ENCODE results near the gene USP4. TPM values are rescaled to one million over a fixed set of nuclear protein-coding genes. Genes with fewer than 3 reads are reported as not detected.
A peak's percentile ranks its signal among the peaks of the same experiment; 100 is the strongest.

USP4 gene
- total RNA-seq, result 10 to 100 TPM; 72.1 to 74.0 TPM

- ChIA-PET POLR2A (interaction anchor here (0.6 to 2.6 kb wide), 35 partner anchors 9 to 851 kb away, joined by 3 to 51 read pairs (median 4); partner anchors contain the start of genes ARIH2, CCDC71, DAG1 and GPX1), CTCF (interaction anchor here (0.7 to 3.3 kb wide), 43 partner anchors 9 to 442 kb away, joined by 3 to 53 read pairs (median 4); partner anchors contain the start of genes BSN, DAG1, GPX1 and KLHDC8B)
- peak; percentile 95 for DNase-seq
- Mint-ChIP-seq H3K4me1 (ENCODE audit: low read depth) (peaks cover 47% of the 10 kb centered on the region), H3K9me3 (ENCODE audit: insufficient read depth) (no peaks in the 10 kb centered on the region), H3K27me3 (ENCODE audit: low read depth) (no peaks in the 10 kb centered on the region), H3K36me3 (ENCODE audit: low read depth) (peaks cover 21% of the 10 kb centered on the region), H3K27ac (peak within 1 kb of the TSS; percentile 100), H3K4me3 (peak within 1 kb of the TSS; percentile 97)
- peak; percentile 93 for ATAC-seq
Observed at GRCh38 chr3:49339941-49340800, at the start of gene USP4. Gene USP4 (minus strand): TSS chr3:49340053. CDS start chr3:49340024, 29 bp downstream.

GRCh38 chr3:49389297-49389696 is 49.4 kb upstream of the USP4 start:
- Mint-ChIP-seq H3K27me3 (ENCODE audit: low read depth) (no peaks in the 10 kb centered on the region), H3K9me3 (ENCODE audit: insufficient read depth) (no peaks in the 10 kb centered on the region), H3K27ac (no peak overlapping the region), H3K36me3 (ENCODE audit: low read depth) (peaks cover 24% of the 10 kb centered on the region), H3K4me3 (no peak overlapping the region), H3K4me1 (ENCODE audit: low read depth) (peaks cover 23% of the 10 kb centered on the region)
- ATAC-seq (no peak), DNase-seq (no peak)
- CTCF ChIA-PET, result interaction anchor here (0.8 kb wide), 1 partner anchor 49 kb away, joined by 4 read pairs; the partner anchor contains the start of gene USP4
- POLR2A ChIA-PET, result interaction anchor here (0.6 kb wide), 1 partner anchor 40 kb away, joined by 4 read pairs; the partner anchor contains the start of gene NICN1

GRCh38 chr3:49388289-49388820 is 48.5 kb upstream of the USP4 start:
- DNase-seq, result no peak
- CTCF ChIA-PET, result no interaction called here
- H3K27ac Mint-ChIP-seq, result no peak overlapping the region
- no peak overlapping the region for H3K4me3 Mint-ChIP-seq
- H3K4me1 Mint-ChIP-seq (ENCODE audit: low read depth), result peaks cover 26% of the 10 kb centered on the region
- no peaks in the 10 kb centered on the region for H3K27me3 Mint-ChIP-seq (ENCODE audit: low read depth)
- H3K36me3 Mint-ChIP-seq (ENCODE audit: low read depth), result peaks cover 24% of the 10 kb centered on the region
- no peak for ATAC-seq
- POLR2A ChIA-PET, result interaction anchor here (0.9 kb wide), 1 partner anchor 48 kb away, joined by 3 read pairs; the partner anchor contains the start of gene USP4
- no peaks in the 10 kb centered on the region for H3K9me3 Mint-ChIP-seq (ENCODE audit: insufficient read depth)

GRCh38 chr3:49387721-49388120 is 47.9 kb upstream of the USP4 start:
- Mint-ChIP-seq H3K27me3 (ENCODE audit: low read depth) (no peaks in the 10 kb centered on the region), H3K4me1 (ENCODE audit: low read depth) (peaks cover 27% of the 10 kb centered on the region), H3K36me3 (ENCODE audit: low read depth) (peaks cover 22% of the 10 kb centered on the region), H3K4me3 (no peak overlapping the region), H3K27ac (peak overlapping the region; percentile 8), H3K9me3 (ENCODE audit: insufficient read depth) (no peaks in the 10 kb centered on the region)
- POLR2A ChIA-PET, result no interaction called here
- DNase-seq (no peak), ATAC-seq (no peak)
- CTCF ChIA-PET, result no interaction called here

GRCh38 chr3:49386056-49386756 is 46.4 kb upstream of the USP4 start:
- Mint-ChIP-seq H3K9me3 (ENCODE audit: insufficient read depth) (no peaks in the 10 kb centered on the region), H3K27ac (no peak overlapping the region), H3K4me1 (ENCODE audit: low read depth) (peaks cover 27% of the 10 kb centered on the region), H3K27me3 (ENCODE audit: low read depth) (no peaks in the 10 kb centered on the region), H3K4me3 (no peak overlapping the region), H3K36me3 (ENCODE audit: low read depth) (peaks cover 22% of the 10 kb centered on the region)
- CTCF ChIA-PET, result interaction anchor here (0.8 kb wide), 1 partner anchor 46 kb away, joined by 3 read pairs; the partner anchor contains the start of gene USP4
- DNase-seq (no peak), ATAC-seq (no peak)
- POLR2A ChIA-PET, result no interaction called here

GRCh38 chr3:49385617-49386016 is 45.8 kb upstream of the USP4 start:
- Mint-ChIP-seq H3K4me3 (no peak overlapping the region), H3K36me3 (ENCODE audit: low read depth) (peaks cover 22% of the 10 kb centered on the region), H3K9me3 (ENCODE audit: insufficient read depth) (no peaks in the 10 kb centered on the region), H3K27ac (no peak overlapping the region), H3K27me3 (ENCODE audit: low read depth) (no peaks in the 10 kb centered on the region), H3K4me1 (ENCODE audit: low read depth) (peaks cover 27% of the 10 kb centered on the region)
- ATAC-seq (no peak), DNase-seq (no peak)
- ChIA-PET POLR2A (no interaction called here), CTCF (interaction anchor here (0.8 kb wide), 1 partner anchor 46 kb away, joined by 3 read pairs; the partner anchor contains the start of gene USP4)

GRCh38 chr3:49383387-49383786 is 43.5 kb upstream of the USP4 start:
- no peak overlapping the region for H3K4me3 Mint-ChIP-seq
- POLR2A ChIA-PET, result no interaction called here

GRCh38 chr3:49378249-49378895 is 38.5 kb upstream of the USP4 start:
- H3K9me3 Mint-ChIP-seq (ENCODE audit: insufficient read depth), result no peaks in the 10 kb centered on the region
- DNase-seq (no peak), ATAC-seq (no peak)
- POLR2A ChIA-PET, result no interaction called here
- H3K4me3 Mint-ChIP-seq, result no peak overlapping the region
- no peaks in the 10 kb centered on the region for H3K27me3 Mint-ChIP-seq (ENCODE audit: low read depth)
- peaks cover 27% of the 10 kb centered on the region for H3K4me1 Mint-ChIP-seq (ENCODE audit: low read depth)
- peaks cover 50% of the 10 kb centered on the region for H3K36me3 Mint-ChIP-seq (ENCODE audit: low read depth)
- CTCF ChIA-PET, result interaction anchor here (1.0 to 1.8 kb wide), 3 partner anchors 19 to 38 kb away, joined by 3 to 5 read pairs (median 4); partner anchors contain the start of gene USP4
- peak overlapping the region; percentile 20 for H3K27ac Mint-ChIP-seq

More at GRCh38 chr3:49383387-49383786, 43.5 kb upstream of the USP4 start:
- Mint-ChIP-seq H3K27ac (no peak overlapping the region), H3K36me3 (ENCODE audit: low read depth) (peaks cover 31% of the 10 kb centered on the region), H3K9me3 (ENCODE audit: insufficient read depth) (no peaks in the 10 kb centered on the region), H3K4me1 (ENCODE audit: low read depth) (peaks cover 33% of the 10 kb centered on the region), H3K27me3 (ENCODE audit: low read depth) (no peaks in the 10 kb centered on the region)
- DNase-seq, result no peak
- CTCF ChIA-PET, result no interaction called here
- ATAC-seq, result no peak

- ChIA-PET POLR2A (interaction anchor here (0.6 to 0.7 kb wide), 2 partner anchors 13 to 15 kb away, joined by 3 to 4 read pairs; no protein-coding TSS in a partner anchor), CTCF (interaction anchor here (0.6 to 1.8 kb wide), 5 partner anchors 18 to 297 kb away, joined by 3 to 5 read pairs (median 4); partner anchors contain the start of gene USP4)
- DNase-seq (peak; percentile 76), ATAC-seq (peak; percentile 88)
- H3K4me3 Mint-ChIP-seq, result no peak overlapping the region
- no peaks in the 10 kb centered on the region for H3K27me3 Mint-ChIP-seq (ENCODE audit: low read depth)
- peaks cover 28% of the 10 kb centered on the region for H3K4me1 Mint-ChIP-seq (ENCODE audit: low read depth)
- no peaks in the 10 kb centered on the region for H3K9me3 Mint-ChIP-seq (ENCODE audit: insufficient read depth)
- peaks cover 56% of the 10 kb centered on the region for H3K36me3 Mint-ChIP-seq (ENCODE audit: low read depth)
- H3K27ac Mint-ChIP-seq, result peak overlapping the region; percentile 83
Observed at GRCh38 chr3:49377483-49377882, 37.6 kb upstream of the USP4 start.

GRCh38 chr3:49371946-49372345 is 32.1 kb upstream of the USP4 start:
- peaks cover 22% of the 10 kb centered on the region for H3K4me1 Mint-ChIP-seq (ENCODE audit: low read depth)
- H3K36me3 Mint-ChIP-seq (ENCODE audit: low read depth), result peaks cover 61% of the 10 kb centered on the region
- H3K4me3 Mint-ChIP-seq, result no peak overlapping the region
- H3K27ac Mint-ChIP-seq, result no peak overlapping the region
- ChIA-PET POLR2A (interaction anchor here (0.6 to 1.1 kb wide), 2 partner anchors 10 to 32 kb away, joined by 3 read pairs; partner anchors contain the start of gene USP4), CTCF (no interaction called here)
- no peaks in the 10 kb centered on the region for H3K9me3 Mint-ChIP-seq (ENCODE audit: insufficient read depth)
- DNase-seq (no peak), ATAC-seq (no peak)
- no peaks in the 10 kb centered on the region for H3K27me3 Mint-ChIP-seq (ENCODE audit: low read depth)

Data from activated CD8-positive, alpha-beta T cell treated with anti-CD3 and anti-CD28 coated beads, Interleukin-2, amount 10 ng/mL, durations not matched to agents 7 days and 5 days (primary cell).